WERI-Rb-1 (cell line): ENCODE measurements around the gene GPSM3.
A peak's percentile ranks its signal among the peaks of the same experiment; 100 is the strongest.

Experiments
- DNase-seq: peaks from one replicate; pipeline ENCODE4 v3.0.0-alpha.2; 2020
- H3K27ac ChIP-seq: fragments of 250-450 bp; sonication (Bioruptor Pico); 2 replicates; pipeline ENCODE4 v1.5.1; 2020; ENCODE audit warnings: mild to moderate bottlenecking, moderate library complexity
- H3K27me3 ChIP-seq: fragments of 250-450 bp; sonication (Bioruptor Pico); 2 replicates; pipeline ENCODE4 v1.5.1; 2021; ENCODE audit warnings: mild to moderate bottlenecking, low read depth, moderate library complexity; ENCODE audit not compliant: insufficient read depth, severe bottlenecking
- H3K36me3 ChIP-seq: fragments of 250-450 bp; sonication (Bioruptor Pico); 2 replicates; pipeline ENCODE4 v1.5.1; 2020; ENCODE audit warnings: mild to moderate bottlenecking, moderate library complexity
- H3K4me3 ChIP-seq: 2 replicates; pipeline ENCODE4 v1.5.1; 2011; ENCODE audit warnings: low read depth, mild to moderate bottlenecking, control low read depth, low read length
- H3K9me3 ChIP-seq: fragments of 250-450 bp; sonication (Bioruptor Pico); 2 replicates; pipeline ENCODE4 v1.5.1; 2021; ENCODE audit warnings: mild to moderate bottlenecking, moderate library complexity; ENCODE audit not compliant: severe bottlenecking
- CTCF ChIP-seq: IDR thresholded peaks from 2 replicates; pipeline ENCODE4 v1.5.1; 2011; ENCODE audit warnings: low read depth, mild to moderate bottlenecking, control low read depth, inconsistent platforms, low read length

Gene GPSM3

GRCh38 chr6:32177788-32178546, 14.5 kb downstream of the GPSM3 start, which contains the start of gene RNF5:
Gene RNF5 (plus strand): TSS chr6:32178405. CDS start chr6:32178512, 107 bp downstream.
- no peaks in the 10 kb centered on the region for H3K9me3 ChIP-seq
- H3K27me3 ChIP-seq, result no peaks in the 10 kb centered on the region
- peak within 1 kb of the TSS; percentile 96 for H3K27ac ChIP-seq
- peak; percentile 100 for DNase-seq
- peaks cover 34% of the 10 kb centered on the region for H3K36me3 ChIP-seq
- H3K4me3 ChIP-seq, result peak within 1 kb of the TSS; percentile 85
- no peak for TF ChIP-seq CTCF

GRCh38 chr6:32177183-32177787, 15.2 kb downstream of the GPSM3 start:
- no peaks in the 10 kb centered on the region for H3K9me3 ChIP-seq
- H3K27me3 ChIP-seq, result no peaks in the 10 kb centered on the region
- H3K27ac ChIP-seq, result peak overlapping the region; percentile 96
- peak overlapping the region; percentile 85 for H3K4me3 ChIP-seq
- TF ChIP-seq CTCF, result no peak
- H3K36me3 ChIP-seq, result peaks cover 27% of the 10 kb centered on the region
- DNase-seq, result peak; percentile 82

- no peak for TF ChIP-seq CTCF
- Histone ChIP-seq H3K27me3 (no peaks in the 10 kb centered on the region), H3K9me3 (no peaks in the 10 kb centered on the region), H3K4me3 (peak overlapping the region; percentile 85), H3K27ac (peak overlapping the region; percentile 96), H3K36me3 (peaks cover 20% of the 10 kb centered on the region)
- no peak for DNase-seq
Measured at GRCh38 chr6:32176476-32177182, 15.8 kb downstream of the GPSM3 start.

- DNase-seq, result peak; percentile 100
- H3K27ac ChIP-seq, result peak within 1 kb of the TSS; percentile 96
- H3K4me3 ChIP-seq, result peak within 1 kb of the TSS; percentile 85
- TF ChIP-seq CTCF, result no peak
- H3K36me3 ChIP-seq, result peaks cover 17% of the 10 kb centered on the region
- no peaks in the 10 kb centered on the region for H3K9me3 ChIP-seq
- H3K27me3 ChIP-seq, result no peaks in the 10 kb centered on the region
Measured at GRCh38 chr6:32175711-32176475, 16.6 kb downstream of the GPSM3 start, which contains the start of gene AGPAT1. Gene AGPAT1 (minus strand): TSS chr6:32176084. CDS start chr6:32171496, 4,588 bp downstream.

- no peak for TF ChIP-seq CTCF
- Histone ChIP-seq H3K4me3 (peak overlapping the region; percentile 85), H3K36me3 (peaks cover 19% of the 10 kb centered on the region), H3K27ac (peak overlapping the region; percentile 75), H3K9me3 (no peaks in the 10 kb centered on the region), H3K27me3 (no peaks in the 10 kb centered on the region)
- DNase-seq, result no peak
Measured at GRCh38 chr6:32175322-32175710, 17.1 kb downstream of the GPSM3 start.
